ENCODE data around the gene HEPACAM2.

GRCh38 chr7:93160410-93160809 is 65.9 kb downstream of the HEPACAM2 start:
- TF ChIP-seq CTCF (IDR thresholded peaks at IDR 0.05; ENCODE audit: insufficient read depth, low read length, poor library complexity, severe bottlenecking) (no peak), EZH2phosphoT487 (conservative IDR thresholded peaks at IDR 0.05; ENCODE audit: low read length) (no peak)
